ENCODE results near the gene P2RX3. TPM values are rescaled to one million over a fixed set of nuclear protein-coding genes. Genes with fewer than 3 reads are reported as not detected.

The P2RX3 gene
- total and polyA plus RNA-seq, 10 of the 15 experiments (the other 5 are each of a cell fraction or from before 2014, with no cell fraction given) = 0.05 to 0.12 TPM; not detected in 8

GRCh38 chr11:57361926-57362325 lies 23.8 kb downstream of the P2RX3 start (continued):
- TF ChIP-seq, protein P1, sequence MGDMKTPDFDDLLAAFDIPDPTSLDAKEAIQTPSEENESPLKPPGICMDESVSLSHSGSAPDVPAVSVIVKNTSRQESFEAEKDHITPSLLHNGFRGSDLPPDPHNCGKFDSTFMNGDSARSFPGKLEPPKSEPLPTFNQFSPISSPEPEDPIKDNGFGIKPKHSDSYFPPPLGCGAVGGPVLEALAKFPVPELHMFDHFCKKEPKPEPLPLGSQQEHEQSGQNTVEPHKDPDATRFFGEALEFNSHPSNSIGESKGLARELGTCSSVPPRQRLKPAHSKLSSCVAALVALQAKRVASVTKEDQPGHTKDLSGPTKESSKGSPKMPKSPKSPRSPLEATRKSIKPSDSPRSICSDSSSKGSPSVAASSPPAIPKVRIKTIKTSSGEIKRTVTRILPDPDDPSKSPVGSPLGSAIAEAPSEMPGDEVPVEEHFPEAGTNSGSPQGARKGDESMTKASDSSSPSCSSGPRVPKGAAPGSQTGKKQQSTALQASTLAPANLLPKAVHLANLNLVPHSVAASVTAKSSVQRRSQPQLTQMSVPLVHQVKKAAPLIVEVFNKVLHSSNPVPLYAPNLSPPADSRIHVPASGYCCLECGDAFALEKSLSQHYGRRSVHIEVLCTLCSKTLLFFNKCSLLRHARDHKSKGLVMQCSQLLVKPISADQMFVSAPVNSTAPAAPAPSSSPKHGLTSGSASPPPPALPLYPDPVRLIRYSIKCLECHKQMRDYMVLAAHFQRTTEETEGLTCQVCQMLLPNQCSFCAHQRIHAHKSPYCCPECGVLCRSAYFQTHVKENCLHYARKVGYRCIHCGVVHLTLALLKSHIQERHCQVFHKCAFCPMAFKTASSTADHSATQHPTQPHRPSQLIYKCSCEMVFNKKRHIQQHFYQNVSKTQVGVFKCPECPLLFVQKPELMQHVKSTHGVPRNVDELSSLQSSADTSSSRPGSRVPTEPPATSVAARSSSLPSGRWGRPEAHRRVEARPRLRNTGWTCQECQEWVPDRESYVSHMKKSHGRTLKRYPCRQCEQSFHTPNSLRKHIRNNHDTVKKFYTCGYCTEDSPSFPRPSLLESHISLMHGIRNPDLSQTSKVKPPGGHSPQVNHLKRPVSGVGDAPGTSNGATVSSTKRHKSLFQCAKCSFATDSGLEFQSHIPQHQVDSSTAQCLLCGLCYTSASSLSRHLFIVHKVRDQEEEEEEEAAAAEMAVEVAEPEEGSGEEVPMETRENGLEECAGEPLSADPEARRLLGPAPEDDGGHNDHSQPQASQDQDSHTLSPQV (IDR thresholded peaks at IDR 0.05) = no peak

DNA sequence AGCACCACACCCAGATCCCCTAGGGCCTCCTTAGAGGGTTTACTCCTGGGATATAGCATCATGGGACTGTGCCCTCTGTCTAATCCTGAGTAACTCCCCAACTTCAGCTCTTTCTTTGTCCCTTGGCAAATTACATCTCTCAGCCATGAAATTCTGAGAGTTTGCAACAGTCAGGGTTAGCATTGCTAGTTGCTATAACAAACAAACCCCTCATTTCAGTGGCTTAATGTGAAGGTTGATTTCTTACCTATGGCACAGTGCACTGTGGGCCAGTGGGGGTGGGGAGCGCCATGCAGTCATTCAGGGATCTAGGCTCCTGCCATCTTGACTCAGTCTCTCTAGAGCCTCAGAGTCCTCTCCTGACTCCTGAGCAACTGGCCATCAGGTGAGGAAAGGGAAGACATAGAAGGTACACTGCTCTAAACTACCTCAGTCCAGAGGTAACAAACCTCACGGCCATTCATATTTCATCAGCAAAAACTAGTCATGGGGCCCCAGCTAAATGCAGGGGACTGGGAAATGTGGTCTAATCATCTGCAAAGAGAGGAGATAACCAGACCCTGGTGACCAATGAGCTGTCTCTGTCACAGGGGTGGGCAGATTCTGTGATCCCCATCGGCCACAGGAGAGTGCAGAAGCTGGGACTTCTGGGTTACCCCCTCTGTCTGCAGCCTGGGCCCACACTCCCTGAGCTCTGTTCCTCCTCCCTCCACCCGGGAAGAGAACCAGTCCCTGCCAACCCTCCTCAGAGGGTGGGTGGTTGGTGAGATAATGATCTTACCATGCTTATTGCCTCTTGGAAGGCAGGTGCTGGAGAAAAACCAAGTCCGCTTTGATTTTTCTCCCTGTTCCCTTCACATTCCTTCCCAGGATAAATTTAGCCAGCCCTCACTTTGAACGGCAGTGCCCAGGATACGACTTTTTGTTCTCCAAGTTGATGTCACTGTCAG lies 25.3 kb downstream of the P2RX3 start:
- Histone ChIP-seq H3K79me2 (ENCODE audit: control insufficient read depth, insufficient read depth, low read length) (no peaks in the 10 kb centered on the region), H3K9me3 (replicated peaks; ENCODE audit: control insufficient read depth, insufficient read depth, low read length) (no peaks in the 10 kb centered on the region), H2AFZ (ENCODE audit: control insufficient read depth, low read depth, low read length) (no peak overlapping the region), H3K9ac (ENCODE audit: control insufficient read depth, insufficient read depth, low read length) (no peak overlapping the region), H3K27me3 (replicated peaks in 1 of 2; ENCODE audit: control insufficient read depth in 2 of 2, insufficient read depth in 2 of 2, low read length in 1 of 2) (peaks cover 0 to 3% of the 10 kb centered on the region in 2 experiments; a peak in 2 of 4 replicates), H3K27ac (ENCODE audit: control insufficient read depth, insufficient read depth) (no peak overlapping the region), H3K4me2 (ENCODE audit: control insufficient read depth, insufficient read depth) (no peak overlapping the region), H3K36me3 (ENCODE audit: control insufficient read depth in 2 of 2, insufficient read depth in 2 of 2, low read length in 1 of 2) (no peaks in the 10 kb centered on the region), H3K4me1 (ENCODE audit: control insufficient read depth, insufficient read depth, low read length) (no peaks in the 10 kb centered on the region), H3K4me3 (no peak overlapping the region), H4K20me1 (ENCODE audit: control insufficient read depth, insufficient read depth) (no peaks in the 10 kb centered on the region)
- SMC1A ChIA-PET (ENCODE audit: uncharacterized antibody, unreplicated experiment) = interaction anchor here (1.2 to 1.5 kb wide), 3 partner anchors 11 to 130 kb away, joined by 3 to 4 read pairs (median 4); no protein-coding TSS in a partner anchor
- TF ChIP-seq, protein P2, sequence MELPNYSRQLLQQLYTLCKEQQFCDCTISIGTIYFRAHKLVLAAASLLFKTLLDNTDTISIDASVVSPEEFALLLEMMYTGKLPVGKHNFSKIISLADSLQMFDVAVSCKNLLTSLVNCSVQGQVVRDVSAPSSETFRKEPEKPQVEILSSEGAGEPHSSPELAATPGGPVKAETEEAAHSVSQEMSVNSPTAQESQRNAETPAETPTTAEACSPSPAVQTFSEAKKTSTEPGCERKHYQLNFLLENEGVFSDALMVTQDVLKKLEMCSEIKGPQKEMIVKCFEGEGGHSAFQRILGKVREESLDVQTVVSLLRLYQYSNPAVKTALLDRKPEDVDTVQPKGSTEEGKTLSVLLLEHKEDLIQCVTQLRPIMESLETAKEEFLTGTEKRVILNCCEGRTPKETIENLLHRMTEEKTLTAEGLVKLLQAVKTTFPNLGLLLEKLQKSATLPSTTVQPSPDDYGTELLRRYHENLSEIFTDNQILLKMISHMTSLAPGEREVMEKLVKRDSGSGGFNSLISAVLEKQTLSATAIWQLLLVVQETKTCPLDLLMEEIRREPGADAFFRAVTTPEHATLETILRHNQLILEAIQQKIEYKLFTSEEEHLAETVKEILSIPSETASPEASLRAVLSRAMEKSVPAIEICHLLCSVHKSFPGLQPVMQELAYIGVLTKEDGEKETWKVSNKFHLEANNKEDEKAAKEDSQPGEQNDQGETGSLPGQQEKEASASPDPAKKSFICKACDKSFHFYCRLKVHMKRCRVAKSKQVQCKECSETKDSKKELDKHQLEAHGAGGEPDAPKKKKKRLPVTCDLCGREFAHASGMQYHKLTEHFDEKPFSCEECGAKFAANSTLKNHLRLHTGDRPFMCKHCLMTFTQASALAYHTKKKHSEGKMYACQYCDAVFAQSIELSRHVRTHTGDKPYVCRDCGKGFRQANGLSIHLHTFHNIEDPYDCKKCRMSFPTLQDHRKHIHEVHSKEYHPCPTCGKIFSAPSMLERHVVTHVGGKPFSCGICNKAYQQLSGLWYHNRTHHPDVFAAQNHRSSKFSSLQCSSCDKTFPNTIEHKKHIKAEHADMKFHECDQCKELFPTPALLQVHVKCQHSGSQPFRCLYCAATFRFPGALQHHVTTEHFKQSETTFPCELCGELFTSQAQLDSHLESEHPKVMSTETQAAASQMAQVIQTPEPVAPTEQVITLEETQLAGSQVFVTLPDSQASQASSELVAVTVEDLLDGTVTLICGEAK (IDR thresholded peaks at IDR 0.05; ENCODE audit: borderline replicate concordance) = no peak
- no peak for TF ChIP-seq ZSCAN29 (IDR thresholded peaks at IDR 0.05)
- TF ChIP-seq EGR1 (IDR thresholded peaks at IDR 0.05; ENCODE audit: borderline replicate concordance in 1 of 2, low read depth in 2 of 2, low read length in 2 of 2) = no peak
- no peak for TF ChIP-seq DPF2 (IDR thresholded peaks at IDR 0.05)
- TF ChIP-seq MTA3 (IDR thresholded peaks at IDR 0.05; ENCODE audit: borderline replicate concordance, low read length) = no peak
- TF ChIP-seq IKZF1 (conservative IDR thresholded peaks at IDR 0.05) = no peak
- TF ChIP-seq CREM (IDR thresholded peaks at IDR 0.05; ENCODE audit: low read depth) = no peak
- no peak for TF ChIP-seq POLR2AphosphoS5 (IDR thresholded peaks at IDR 0.05; ENCODE audit: low read length)
- no peak for TF ChIP-seq SP1 (IDR thresholded peaks at IDR 0.05; ENCODE audit: low read depth, low read length)
- no peak for TF ChIP-seq HDAC2 (IDR thresholded peaks at IDR 0.05)
- TF ChIP-seq LARP7 (IDR thresholded peaks at IDR 0.05) = no peak
- no peak for TF ChIP-seq NR2C2 (IDR thresholded peaks at IDR 0.05; ENCODE audit: borderline replicate concordance, control insufficient read depth, insufficient read length, low read depth)
- WGBS (ENCODE audit: insufficient coverage, insufficient replicate concordance, low lambda C conversion rate, missing lambda C conversion rate) = 11% methylated on average over 7 of the region's 7 CpGs
- RAD21 ChIA-PET (ENCODE audit: unreplicated experiment) = no interaction called here
- DNase-seq (ENCODE audit: low read depth, low spot score) (no peak), ATAC-seq (no peak), FAIRE-seq (no peak)
- in situ Hi-C loops (cut with MboI) (no loop called here), intact Hi-C loops (cut with micrococcal nuclease; ENCODE audit: unreplicated experiment) (no loop called here)
- POLR2A ChIA-PET = no interaction called here
- BruUV-seq (replicated peaks) = no TSS peak
- CTCF ChIA-PET = interaction anchor here (1.2 to 1.4 kb wide), 2 partner anchors 16 to 163 kb away, joined by 3 to 4 read pairs; no protein-coding TSS in a partner anchor
